GM18505 (cell line): Measurements from ENCODE around the gene G6PC3.

Experiments used
- ATAC-seq: cut with Tn5 transposase; IDR thresholded peaks from one replicate; pipeline ENCODE4 v1.9.1; 2021; ENCODE audit not compliant: unreplicated experiment
- POLR2A ChIP-seq: IDR thresholded peaks from 4 replicates; pipeline ENCODE4 v1.6.1; 2011; ENCODE audit warnings: borderline replicate concordance; ENCODE audit not compliant: insufficient read depth, insufficient read length; ENCODE audit errors: extremely low read depth

G6PC3 gene

DNA sequence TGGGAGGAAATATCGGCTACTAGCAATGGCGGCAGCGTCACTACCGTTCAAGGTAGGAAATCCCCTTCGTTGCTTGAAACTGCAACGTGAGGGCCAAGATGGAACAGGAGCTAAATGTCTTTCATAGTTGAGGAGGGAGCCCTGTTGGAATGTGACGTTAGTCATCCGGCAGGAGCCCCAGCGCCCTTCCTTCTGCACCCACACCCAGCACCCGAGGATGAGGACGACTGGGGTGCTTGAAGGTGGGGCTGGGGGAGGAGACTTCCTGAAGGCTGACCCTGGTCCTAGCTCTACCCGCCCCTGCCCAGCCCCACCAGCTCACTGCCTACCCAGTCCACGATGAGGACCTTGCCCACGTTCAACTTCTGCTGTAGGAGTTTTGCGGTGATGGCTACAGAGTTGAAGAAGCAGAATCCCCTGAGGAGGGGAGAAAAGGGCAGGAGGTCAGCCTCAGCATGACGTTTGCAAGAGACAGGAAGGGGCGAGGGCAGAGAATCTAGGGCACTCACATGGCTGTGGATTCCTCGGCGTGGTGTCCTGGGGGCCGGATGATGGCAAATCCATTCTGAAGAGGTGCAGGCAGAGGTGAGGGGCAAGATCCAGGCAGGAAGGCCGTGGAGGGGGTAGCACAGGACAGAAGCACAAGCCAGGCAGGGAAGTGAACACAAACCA is 11.9 kb downstream of the G6PC3 start:
- no peak for ATAC-seq
- no peak for TF ChIP-seq POLR2A

DNA sequence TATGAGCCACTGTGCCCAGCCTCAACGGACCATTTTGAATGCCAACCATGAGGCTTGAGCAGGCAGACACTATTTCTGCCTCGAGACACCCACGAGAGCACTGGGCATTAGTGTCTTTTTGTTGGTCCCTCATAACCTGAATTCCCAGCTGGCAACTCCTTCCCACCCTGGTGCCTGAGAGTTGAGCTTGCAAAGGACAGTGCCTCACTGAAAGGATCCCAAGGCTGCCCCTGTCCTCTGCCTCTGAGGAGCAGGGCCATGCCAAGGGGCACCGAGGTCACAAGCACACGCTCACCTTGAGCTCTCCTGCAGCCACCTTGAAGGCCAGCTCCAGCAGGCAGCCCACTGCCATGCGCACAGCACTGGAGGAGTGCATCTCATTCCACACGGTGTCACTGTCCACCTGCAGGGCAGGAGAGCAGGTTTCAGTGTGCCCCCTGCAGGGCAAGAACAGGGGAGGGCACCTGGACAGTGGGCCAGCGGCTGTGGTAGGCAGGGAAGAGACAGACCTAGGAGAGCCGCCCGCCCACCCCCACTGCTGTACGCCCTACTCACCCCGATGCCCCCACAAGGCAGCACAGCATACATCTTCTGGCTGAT is 12.8 kb downstream of the G6PC3 start:
- ATAC-seq = no peak
- TF ChIP-seq POLR2A = no peak

DNA sequence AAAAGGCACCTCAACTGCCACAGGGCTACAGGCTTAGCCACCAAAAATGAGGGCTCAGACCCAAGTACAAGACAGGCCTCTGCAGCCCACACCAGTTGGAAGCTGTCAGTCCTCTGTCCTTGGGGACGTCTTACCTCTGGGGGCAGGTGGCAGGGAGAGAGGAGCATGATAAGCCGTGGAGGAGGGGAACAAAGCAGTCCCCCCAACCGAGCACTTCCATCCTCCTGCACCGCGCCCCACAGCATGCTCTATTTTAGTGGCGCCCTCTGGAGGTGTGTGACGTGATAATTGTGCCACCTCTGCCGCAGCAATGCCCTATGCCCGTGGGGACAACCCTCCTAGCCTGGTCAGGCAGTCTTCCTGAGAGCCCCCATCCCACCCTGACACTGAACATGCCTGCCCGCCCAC is 13.6 kb downstream of the G6PC3 start:
- no peak for TF ChIP-seq POLR2A
- no peak for ATAC-seq

DNA sequence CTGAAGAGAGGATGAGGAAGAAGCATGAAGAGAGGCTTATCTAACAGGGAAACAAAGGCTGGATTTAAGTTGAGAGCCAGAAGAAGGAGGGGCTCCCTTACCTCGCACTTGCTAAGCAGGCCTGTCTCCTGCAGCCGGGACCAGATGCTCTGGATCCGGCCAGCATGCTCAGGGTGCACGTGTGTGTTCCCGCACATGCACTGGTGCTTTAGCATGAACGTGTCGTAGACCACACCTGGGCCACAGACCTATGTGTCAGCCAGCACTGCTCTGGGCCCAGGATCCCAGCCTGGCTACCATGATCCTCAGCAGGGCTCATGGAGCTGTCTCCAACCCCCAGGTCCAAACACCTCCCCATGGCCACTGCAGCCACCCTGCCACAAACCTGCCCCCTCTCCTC is 14.4 kb downstream of the G6PC3 start:
- no peak for ATAC-seq
- TF ChIP-seq POLR2A = no peak

DNA sequence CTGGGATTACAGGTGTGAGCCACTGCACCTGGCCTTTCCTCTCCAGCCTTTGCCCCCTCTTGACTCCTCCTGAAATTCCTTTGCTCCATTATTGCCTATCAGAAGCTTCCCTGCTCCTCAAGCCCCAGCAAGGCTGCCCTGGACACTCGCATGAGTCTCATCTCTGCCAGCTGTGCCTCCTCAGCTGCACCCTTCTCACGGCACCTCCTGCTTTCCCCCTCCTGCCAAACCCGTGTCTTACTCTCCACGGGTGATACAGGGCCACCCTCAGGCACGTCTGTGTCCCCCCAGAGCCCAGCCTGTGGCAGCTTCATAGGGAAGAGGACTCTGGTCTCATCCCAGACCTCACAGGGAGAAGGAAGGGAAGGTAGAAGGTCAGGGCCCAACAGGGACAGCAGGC is 15.4 kb downstream of the G6PC3 start:
- no peak for TF ChIP-seq POLR2A
- no peak for ATAC-seq

DNA sequence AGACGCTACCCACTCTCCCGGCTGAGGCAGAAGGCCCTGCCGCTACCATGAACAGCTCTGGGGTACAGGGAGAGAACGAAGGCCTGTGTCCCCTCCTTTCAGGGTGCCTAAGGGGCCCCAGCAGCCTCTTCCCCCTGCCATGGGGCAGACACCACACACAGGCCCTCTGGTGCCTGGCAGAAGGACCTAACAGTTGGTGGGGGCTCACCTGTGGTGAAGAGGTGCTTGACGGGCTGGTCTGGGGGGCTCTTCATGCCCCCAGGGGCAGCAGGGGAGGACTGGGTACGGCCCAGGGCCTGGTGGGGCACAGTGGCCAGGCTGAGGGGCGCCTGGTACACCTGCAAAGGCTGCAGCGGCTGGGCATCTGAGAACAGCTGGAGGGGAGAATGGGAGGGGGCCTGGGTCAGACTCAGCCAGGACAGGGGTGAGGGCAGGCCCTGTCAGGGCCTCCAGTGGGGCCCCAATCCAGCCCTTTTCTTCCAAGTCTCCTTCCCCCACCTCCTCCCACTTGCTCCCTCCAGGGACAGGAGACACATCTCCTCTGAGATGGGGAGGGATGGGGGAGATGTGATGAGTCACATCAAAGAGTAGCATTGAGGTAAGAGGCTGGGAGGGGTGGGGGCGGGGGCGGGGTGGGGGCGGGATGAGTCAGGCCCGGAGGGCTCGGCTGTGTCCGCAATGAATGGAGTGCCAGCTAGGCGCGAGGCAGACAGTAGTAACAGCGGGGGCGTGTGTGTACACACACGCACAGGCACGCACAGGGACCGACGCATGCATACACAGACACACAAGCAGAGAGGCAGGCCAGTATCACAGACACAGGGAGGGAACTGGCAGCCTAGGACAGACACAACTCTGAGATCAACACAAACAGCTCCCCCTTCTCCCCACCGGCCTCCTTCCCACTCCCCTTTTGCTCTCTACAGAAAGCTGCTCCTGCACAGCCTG is 16.1 kb downstream of the G6PC3 start:
- no peak for TF ChIP-seq POLR2A
- ATAC-seq = no peak

DNA sequence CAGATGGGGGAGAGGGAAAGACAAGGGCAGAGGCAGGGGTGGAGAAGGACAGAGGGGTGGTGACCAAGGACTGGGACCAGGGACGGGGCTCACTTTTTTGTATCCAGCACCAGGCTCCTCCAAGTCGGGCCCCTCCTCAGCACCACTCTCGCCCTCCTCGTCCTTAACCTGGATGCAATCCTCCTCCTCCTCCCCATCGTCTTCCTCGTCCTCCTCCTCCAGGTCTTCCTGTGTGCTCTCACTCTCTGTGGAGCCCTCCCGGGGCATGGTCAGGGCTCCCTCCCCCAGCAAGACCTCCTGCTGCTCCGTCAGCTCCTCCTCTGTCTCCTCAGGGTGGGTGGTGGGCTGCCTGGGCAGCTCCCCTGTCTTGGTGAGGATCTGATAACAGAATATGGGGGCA is 16.8 kb downstream of the G6PC3 start:
- ATAC-seq = no peak
- TF ChIP-seq POLR2A = no peak

DNA sequence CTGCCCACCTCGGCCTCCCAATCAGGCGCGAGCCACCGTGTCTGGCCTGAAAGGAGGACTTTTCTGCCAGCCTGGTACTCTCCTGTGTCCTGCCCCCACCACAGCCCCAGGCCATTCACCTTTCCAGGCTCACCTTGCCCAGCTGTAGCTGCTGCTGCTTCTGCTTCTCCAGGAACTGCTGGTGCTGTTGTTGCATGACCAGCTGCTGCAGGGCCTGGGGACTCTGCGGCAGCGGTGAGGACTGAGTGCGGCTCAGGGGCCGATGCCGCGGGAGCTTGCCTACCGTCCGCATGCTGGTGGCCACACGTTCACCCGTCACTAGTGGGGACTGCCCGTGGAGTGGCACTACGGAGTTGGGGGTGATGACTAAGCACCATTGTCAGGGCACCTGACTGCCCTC is 17.7 kb downstream of the G6PC3 start:
- ATAC-seq = no peak
- TF ChIP-seq POLR2A = no peak

DNA sequence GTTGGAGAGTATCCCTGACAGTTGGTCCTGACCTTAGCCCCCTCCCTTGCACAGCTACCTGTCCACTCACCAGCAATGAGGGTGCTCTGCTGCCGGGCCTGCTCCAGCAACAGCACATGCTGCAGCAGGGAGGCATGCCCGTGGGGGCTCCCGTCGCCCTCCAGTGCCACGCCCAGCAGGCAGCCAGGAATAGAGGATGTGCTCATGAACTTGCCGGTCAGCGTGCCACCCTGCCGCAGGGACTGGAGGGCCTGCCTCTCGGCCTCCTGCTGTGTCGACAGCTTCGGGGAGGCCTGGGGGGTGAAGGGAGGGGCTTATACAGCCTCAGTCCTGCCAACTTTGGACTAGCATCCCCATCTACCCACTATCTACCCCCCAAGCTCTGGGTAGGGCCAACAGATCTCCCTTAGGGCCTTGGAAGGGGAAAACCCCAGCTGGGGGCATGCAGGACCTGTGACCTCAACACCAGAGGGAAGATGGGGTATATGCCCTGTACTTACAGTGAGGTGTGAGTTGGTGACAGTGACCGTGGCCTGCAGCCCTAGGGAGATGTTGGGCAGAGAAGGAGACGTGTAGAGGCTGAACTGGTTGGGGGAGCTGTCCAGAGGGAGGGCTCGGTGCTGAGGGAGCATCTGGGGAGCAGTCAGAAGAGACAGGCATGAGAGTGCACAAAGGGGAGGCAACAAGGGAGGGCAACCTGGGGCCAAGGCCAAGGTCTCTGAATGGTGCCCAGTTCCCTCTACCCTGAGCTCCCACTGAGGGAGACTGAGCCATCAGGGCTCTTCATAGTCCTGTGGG is 20.9 kb downstream of the G6PC3 start:
- TF ChIP-seq POLR2A = no peak
- no peak for ATAC-seq

DNA sequence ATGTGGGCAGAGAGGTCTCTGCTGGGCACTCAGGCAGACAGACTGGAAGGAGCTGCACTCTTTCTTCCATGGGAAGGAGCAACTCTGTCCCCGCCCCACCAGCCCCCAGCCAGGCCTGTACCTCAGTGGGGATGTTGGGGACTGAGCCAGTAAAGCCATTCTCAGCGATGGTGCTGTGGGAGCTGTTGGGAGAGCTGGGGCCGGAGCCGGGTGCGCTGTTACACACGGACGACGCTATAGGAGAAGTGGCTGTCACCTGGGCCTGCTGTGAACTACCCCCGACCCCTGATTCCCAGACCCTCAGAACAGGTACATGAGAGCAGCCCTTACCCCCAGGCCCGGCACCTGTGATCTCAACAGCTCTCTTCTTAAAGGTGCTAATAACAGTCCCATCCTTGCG is 21.5 kb downstream of the G6PC3 start:
- ATAC-seq = no peak

DNA sequence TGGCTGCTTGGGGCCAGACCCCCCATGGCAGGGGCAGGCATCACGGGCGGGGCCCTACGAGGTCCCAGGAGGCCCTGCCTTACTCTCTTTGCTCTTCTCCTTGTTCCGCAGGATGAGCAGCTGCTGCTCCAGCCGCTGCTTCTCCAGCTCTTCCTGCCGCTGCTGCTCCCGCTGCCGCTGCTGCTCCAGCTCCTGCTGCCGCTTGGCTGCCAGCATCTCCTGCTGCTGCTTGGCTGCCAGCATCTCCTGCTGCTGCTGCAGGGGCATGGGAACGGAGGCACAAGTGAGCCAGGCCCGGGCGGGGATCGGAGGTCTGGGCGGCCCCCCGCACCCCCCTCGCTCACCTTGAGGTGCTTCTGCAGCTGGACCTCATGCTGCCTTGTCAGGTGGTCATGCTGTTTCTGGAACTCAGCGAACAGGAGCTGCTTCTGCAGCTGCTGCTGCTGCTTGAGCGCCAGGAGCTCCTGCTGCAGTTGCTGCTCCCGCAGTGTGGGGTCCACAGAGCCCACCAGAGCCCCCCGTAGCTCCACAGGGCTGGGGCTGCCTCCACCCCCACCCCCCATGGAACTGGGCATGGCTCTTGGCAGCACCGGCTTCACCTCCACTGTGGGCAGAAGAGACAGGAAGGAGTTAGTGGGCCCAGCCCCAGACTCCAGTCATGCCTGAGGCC is 22.8 kb downstream of the G6PC3 start:
- ATAC-seq = no peak

More for the DNA sequence above, 21.5 kb downstream of the G6PC3 start:
- TF ChIP-seq POLR2A = no peak

DNA sequence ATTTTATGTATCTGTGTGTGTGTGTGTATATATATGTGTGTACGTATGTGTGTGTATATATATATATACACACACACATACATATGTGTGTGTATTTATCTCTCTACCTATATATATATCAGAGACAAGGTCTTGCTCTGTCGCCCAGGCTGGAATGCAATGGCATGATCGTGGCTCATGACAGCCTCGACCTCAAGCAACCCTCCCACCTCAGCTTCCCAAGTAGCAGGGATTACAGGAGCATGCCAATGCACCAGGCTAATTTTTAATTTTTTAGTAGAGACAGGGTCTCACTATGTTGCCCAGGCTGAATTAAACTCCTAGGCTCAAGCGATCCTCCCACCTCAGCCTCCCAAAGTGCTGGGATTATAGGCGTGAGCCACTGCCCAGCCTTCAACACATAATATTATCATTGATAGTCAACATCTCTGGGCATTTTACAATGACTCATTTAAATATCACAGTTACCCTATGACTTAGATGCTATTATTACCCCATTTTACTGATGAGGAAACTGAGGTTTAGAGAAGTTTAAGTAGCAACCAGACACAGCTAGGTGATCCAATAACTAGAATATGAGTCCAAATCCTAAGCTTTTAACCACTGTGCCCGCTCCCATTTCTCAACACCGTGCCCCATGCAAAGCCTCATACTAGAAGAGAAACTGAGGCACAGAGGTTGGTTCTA is 24.3 kb downstream of the G6PC3 start:
- TF ChIP-seq POLR2A = no peak
- no peak for ATAC-seq

More for the DNA sequence above, 22.8 kb downstream of the G6PC3 start:
- no peak for TF ChIP-seq POLR2A
